GM12892 (cell line): ENCODE data around the gene SLC25A25.
"Not testable (repeated sequence)": the region's sequence is repeated elsewhere in the genome, so short reads cannot be mapped to it uniquely, and the experiment has no call there.

Experiments used
- DNase-seq: peaks from one replicate; pipeline ENCODE4 v3.0.0; 2011; ENCODE audit not compliant: insufficient read length
- FAIRE-seq: peaks from 2 replicates; lab custom pipeline; 2011; peaks lifted over from hg19 to GRCh38; lab: Jason Lieb, UNC
- POLR2A ChIP-seq: IDR thresholded peaks from 2 replicates; pipeline ENCODE4 v1.6.1; 2011; ENCODE audit warnings: low read depth, low read length, control low read depth
- POLR2AphosphoS5 ChIP-seq: IDR thresholded peaks from 2 replicates; pipeline ENCODE4 v1.6.1; 2011; ENCODE audit warnings: low read depth, low read length, control low read depth
- TAF1 ChIP-seq: IDR thresholded peaks from 2 replicates; pipeline ENCODE4 v1.6.1; 2011; ENCODE audit warnings: low read depth, mild to moderate bottlenecking, control low read depth, low read length, borderline replicate concordance

Gene SLC25A25

GRCh38 chr9:128066713-128067644 is 1.1 kb upstream of the SLC25A25 start, which contains the start of gene NAIF1:
Gene NAIF1, minus strand, starts transcription at chr9:128067320. Its CDS starts 219 bp downstream, at chr9:128067101.
- FAIRE-seq (peak; percentile 93), DNase-seq (peak; percentile 92)
- no peak for TF ChIP-seq TAF1
- no peak for TF ChIP-seq POLR2A
- TF ChIP-seq POLR2AphosphoS5: no peak

DNA sequence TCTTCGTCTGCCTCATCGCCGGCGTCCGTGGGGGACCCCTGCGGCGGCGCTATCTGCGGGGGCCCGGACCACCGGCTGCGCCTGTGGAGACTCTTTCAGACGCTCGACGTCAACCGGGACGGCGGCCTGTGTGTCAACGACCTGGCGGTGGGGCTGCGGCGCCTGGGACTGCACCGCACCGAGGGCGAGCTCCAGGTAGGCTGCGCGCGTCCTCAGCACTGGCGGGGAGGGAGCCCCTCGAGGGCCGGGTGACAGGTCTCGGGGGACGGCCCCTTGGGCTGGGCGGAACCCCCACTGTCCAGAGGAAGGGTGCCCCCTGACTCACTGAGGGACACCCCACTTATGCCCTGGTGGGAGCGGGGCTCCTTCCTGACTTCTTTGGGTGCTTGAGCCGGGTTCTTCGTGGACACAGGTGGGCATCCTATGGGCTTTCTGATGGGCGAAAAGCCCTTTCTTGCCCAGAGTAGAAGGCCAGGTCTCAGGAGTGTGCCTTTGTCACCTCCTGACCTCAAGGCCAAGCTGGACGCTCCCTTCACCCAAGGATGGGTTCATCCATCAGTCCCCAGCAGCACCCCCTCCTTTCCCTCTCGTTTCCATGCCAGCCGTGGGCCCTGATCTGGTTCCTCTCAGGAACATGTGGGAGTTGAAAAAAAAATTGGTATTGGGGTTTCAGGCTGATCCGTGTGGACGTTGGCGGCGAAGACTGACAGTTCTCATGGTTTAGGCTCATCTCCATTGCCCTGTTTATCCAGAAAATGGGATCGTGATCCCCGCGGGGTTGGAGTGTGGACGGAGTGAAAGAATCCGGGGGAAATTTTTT is 564 bp downstream of the SLC25A25 start:
- TF ChIP-seq POLR2A (no peak; the same call in 1 of the 2 replicates), TAF1 (no peak), POLR2AphosphoS5 (no peak)
- FAIRE-seq (no peak), DNase-seq (no peak)

DNA sequence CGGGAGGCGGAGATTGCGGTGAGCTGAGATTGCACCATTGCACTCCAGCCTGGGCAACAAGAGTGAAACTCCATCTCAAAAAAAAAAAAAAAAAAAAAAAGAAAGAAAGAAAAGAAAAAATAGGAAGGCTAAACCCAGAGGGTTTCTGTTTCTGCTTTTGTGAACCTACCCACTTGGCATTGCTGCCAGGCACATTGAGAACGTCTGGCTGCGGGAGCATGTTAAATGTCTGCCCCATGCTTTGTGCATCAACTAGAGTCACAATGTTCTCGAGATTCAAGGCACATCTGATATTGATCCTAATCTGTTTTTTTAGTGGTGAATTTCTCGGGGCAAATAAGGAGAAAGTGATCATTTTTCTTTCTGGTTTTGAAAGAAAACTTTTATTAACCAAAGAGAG is 2.8 kb downstream of the SLC25A25 start:
- TF ChIP-seq POLR2AphosphoS5: no peak
- no peak for TF ChIP-seq POLR2A
- no peak for TF ChIP-seq TAF1
- no peak for DNase-seq
- FAIRE-seq: no peak

DNA sequence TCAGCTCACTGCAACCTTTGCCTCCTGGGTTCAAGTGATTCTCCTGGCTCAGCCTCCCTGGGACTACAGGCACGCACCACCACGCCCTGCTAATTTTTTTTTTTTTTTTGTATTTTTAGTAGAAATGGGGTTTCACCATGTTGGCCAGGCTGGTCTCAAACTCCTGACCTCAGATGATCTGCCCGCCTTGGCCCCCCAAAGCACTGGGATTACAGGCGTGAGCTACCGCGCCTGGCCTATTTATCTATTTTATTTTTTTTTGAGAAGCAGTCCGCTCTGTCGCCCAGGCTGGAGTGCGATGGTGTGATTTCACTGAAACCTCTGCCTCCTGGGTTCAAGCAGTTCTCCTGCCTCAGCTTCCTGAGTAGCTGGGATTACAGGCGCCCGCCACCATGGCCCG is 3.4 kb downstream of the SLC25A25 start:
- FAIRE-seq, DNase-seq: not testable (repeated sequence)

DNA sequence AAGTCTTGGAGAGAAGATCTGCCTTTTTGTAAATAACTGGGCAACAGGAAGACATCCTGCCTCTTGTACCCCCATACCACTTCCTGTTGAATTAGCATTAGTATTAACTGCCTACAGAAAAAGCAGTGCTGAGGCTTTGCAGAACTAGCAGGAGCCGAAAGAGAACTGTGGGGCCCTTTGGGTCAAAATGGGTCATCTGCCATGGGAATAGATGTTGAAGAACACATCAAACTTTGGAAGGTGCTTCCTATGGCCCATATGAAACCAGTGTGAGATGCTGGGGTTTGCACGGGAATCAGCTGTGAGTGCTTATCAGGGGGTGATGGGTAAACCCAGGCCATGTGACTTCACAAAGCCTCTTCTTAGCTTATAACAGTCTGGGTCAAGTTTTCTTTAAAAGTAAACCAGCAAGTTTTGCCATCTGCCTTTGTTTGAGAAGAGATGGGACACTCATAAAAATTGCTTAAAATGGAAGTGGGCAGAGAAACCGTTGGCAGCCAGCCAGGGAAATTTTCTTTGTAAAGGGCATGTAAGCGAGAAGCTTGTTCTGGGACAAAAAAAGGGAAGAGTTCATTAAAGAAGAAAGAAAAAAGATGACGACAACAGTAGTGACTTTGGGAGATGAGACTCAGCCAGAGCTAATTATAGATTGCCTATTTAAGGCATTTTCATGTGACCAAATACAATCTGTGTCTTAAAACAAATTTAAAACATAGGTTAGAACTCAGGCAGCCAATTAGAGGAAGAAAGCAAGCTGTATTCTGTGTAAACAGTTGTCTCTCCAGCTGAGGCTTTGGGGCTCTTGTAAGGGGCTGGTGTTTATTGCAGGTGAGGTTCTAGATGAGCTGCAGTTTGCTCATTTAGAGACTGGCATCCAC is 4.4 kb downstream of the SLC25A25 start:
- TF ChIP-seq TAF1 (no peak), POLR2A (no peak), POLR2AphosphoS5 (no peak; the same call in 1 of the 2 replicates)
- DNase-seq: no peak
- peak; percentile 64 for FAIRE-seq

DNA sequence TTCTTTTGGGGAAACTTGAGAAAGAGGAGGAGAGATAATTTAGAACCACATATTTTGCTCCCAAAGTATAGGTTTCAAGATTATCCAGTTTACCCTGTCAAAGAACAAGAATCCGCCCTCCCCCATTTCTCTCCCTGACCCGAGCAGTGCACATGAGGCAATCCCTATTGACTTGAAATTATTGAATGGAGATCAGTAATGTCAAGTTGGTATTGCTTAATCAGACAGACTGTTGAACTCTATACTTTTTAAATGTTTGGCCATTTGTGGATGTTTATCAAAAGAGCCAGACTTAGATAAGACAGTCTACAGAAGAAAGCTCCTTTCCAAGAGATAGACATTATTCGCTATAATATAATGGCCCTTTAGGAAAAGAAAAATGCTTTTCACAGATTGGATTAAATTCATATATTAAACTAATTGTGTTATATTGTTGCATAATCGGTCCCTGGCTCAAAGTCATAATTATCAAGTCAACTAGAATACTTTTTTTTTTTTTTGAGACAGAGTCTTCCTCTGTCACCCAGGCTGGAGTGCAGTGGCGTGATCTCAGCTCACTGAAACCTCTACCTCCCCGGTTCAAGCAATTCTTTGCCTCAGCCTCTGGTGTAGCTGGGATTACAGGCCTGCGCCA is 5.3 kb downstream of the SLC25A25 start:
- DNase-seq: no peak
- no peak for FAIRE-seq
- TF ChIP-seq POLR2A (no peak), TAF1 (no peak), POLR2AphosphoS5 (no peak)

GRCh38 chr9:128077847-128078503 is 9.9 kb downstream of the SLC25A25 start:
- DNase-seq: no peak
- FAIRE-seq: no peak
- TF ChIP-seq POLR2AphosphoS5: no peak
- TF ChIP-seq TAF1: no peak
- TF ChIP-seq POLR2A: no peak

DNA sequence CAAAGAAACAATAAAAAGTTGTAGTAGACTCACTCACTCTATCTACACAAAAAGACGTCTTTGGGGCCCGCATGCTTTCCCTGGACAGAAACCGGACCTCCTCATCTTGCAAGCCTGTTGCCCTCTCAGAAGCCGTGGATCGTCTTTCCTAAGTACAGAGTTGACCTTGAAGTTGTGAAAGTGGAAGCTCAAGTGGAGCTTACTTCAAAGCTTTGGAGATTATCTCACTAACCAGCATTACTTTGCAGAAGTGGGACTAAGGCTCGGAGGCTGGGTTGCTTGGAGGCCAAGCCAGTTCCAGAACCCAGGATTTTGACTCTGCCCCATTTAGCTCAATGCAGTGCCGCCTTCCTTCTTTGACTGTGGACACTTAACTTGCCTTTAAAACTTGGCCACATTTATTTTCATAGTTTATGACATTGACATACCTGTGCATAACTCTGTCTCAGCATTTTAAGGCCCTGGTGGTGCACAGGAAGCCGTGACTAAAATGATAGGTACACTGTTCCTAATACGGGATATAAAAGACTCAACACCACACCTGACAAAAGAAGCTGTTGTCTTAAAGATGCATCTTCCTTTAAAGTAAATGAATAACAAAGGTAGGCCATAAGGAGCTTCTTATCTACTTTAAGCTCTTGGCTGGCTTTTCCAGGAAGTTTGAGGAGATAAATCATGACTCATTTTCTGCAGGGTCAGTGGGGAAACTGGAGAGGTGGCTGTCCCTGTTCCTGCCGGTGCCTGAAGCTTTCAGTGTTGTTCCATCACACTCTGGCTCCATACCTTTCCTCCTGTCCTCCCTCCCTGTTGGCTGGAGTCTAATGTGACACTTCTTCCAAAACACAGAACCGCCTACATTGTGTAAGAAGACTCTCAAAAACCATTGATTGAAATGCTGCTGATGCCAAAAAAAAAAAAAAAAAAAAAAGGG is 10.7 kb downstream of the SLC25A25 start:
- DNase-seq (no peak), FAIRE-seq (no peak)
- TF ChIP-seq POLR2AphosphoS5: no peak
- no peak for TF ChIP-seq POLR2A
- no peak for TF ChIP-seq TAF1

GRCh38 chr9:128080206-128080605 is 12.2 kb downstream of the SLC25A25 start:
- TF ChIP-seq POLR2A (no peak), TAF1 (no peak), POLR2AphosphoS5 (no peak)
- DNase-seq (no peak), FAIRE-seq (no peak)
